ENCODE data around the gene KMT2A. TPM values are rescaled to one million over a fixed set of nuclear protein-coding genes. Genes with fewer than 3 reads are reported as not detected.

The KMT2A gene
- polyA plus RNA-seq, 2 of the 4 experiments (the other 2 are of a cell fraction) = 6.8 to 20.3 TPM

GRCh38 chr11:118544647-118545010 is 108.3 kb downstream of the KMT2A start:
- no peak overlapping the region for H3K4me2 ChIP-seq
- CTCF ChIA-PET = no interaction called here
- no peak overlapping the region for H3K27ac ChIP-seq

More at GRCh38 chr11:118544647-118545010, 108.3 kb downstream of the KMT2A start:
- H3K9me3 ChIP-seq = no peaks in the 10 kb centered on the region
- TF ChIP-seq HOXB5 (CRISPR knock-in tag; IDR thresholded peaks at IDR 0.05) (no peak), RFX5 (IDR thresholded peaks at IDR 0.05) (no peak), ZNF302 (CRISPR knock-in tag; IDR thresholded peaks at IDR 0.05) (no peak), ZFP36 (IDR thresholded peaks at IDR 0.05; ENCODE audit: borderline replicate concordance, partially characterized antibody) (no peak), RNF2 (IDR thresholded peaks at IDR 0.05; ENCODE audit: borderline replicate concordance, low read depth) (no peak), FOSL2 (IDR thresholded peaks at IDR 0.05) (no peak), FOSL2 (CRISPR knock-in tag; IDR thresholded peaks at IDR 0.05) (no peak), MAZ (IDR thresholded peaks at IDR 0.05; ENCODE audit: borderline replicate concordance, low read depth, low read length) (no peak), NPAS2 (CRISPR knock-in tag; IDR thresholded peaks at IDR 0.05; ENCODE audit: borderline replicate concordance) (no peak), ESRRA (IDR thresholded peaks at IDR 0.05; ENCODE audit: borderline replicate concordance, low read length) (no peak), REST (IDR thresholded peaks at IDR 0.05) (no peak), ZC3H11A (IDR thresholded peaks at IDR 0.05) (no peak), RARB (CRISPR knock-in tag; IDR thresholded peaks at IDR 0.05) (no peak), MAFK (IDR thresholded peaks at IDR 0.05; ENCODE audit: partially characterized antibody) (no peak), PBX3 (IDR thresholded peaks at IDR 0.05) (no peak), CHD2 (IDR thresholded peaks at IDR 0.05; ENCODE audit: low read length, partially characterized antibody) (no peak), BCL3 (IDR thresholded peaks at IDR 0.05) (no peak)
- TF ChIP-seq, protein P1, sequence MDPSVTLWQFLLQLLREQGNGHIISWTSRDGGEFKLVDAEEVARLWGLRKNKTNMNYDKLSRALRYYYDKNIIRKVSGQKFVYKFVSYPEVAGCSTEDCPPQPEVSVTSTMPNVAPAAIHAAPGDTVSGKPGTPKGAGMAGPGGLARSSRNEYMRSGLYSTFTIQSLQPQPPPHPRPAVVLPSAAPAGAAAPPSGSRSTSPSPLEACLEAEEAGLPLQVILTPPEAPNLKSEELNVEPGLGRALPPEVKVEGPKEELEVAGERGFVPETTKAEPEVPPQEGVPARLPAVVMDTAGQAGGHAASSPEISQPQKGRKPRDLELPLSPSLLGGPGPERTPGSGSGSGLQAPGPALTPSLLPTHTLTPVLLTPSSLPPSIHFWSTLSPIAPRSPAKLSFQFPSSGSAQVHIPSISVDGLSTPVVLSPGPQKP (IDR thresholded peaks at IDR 0.05; ENCODE audit: low read depth, low read length) = no peak
- TF ChIP-seq, protein P2, sequence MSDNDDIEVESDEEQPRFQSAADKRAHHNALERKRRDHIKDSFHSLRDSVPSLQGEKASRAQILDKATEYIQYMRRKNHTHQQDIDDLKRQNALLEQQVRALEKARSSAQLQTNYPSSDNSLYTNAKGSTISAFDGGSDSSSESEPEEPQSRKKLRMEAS (IDR thresholded peaks at IDR 0.05) = no peak
- TF ChIP-seq, protein P3, sequence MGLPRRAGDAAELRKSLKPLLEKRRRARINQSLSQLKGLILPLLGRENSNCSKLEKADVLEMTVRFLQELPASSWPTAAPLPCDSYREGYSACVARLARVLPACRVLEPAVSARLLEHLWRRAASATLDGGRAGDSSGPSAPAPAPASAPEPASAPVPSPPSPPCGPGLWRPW (IDR thresholded peaks at IDR 0.05) = no peak
- no peak for FAIRE-seq
- DNase-seq (ENCODE audit: low read depth in 1 of 2, low spot score in 1 of 2) = no peak
- POLR2A ChIA-PET = no interaction called here
- H3K4me1 ChIP-seq = no peaks in the 10 kb centered on the region
- WGBS (ENCODE audit: missing lambda C conversion rate) = 55% methylated on average over 3 of the region's 3 CpGs
- no peak overlapping the region for H3K4me3 ChIP-seq
- ATAC-seq = no peak
